Right atrium auricular region (tissue), 2 donors: ENCODE results near the gene DENND11. TPM values are rescaled to one million over a fixed set of nuclear protein-coding genes. Genes with fewer than 3 reads are reported as not detected.
A peak's percentile ranks its signal among the peaks of the same experiment; 100 is the strongest.

ENCODE experiments used
- DNase-seq: peaks from one replicate; pipeline ENCODE4 v3.0.0-alpha.2; 2019; ENCODE audit warnings: low spot score
- H3K27ac ChIP-seq, 2 donors: fragments of 200-600 bp; sonication (generic); 1 replicate in 1 of 2; 2 replicates in 1 of 2; pipeline ENCODE4 v1.5.1; 2016 to 2019
- H3K27me3 ChIP-seq, 2 donors: fragments of 200-600 bp; sonication (generic); one replicate each; pipeline versions ENCODE4 v1.5.1 to v1.6.0; 2017 to 2019
- H3K36me3 ChIP-seq: fragments of 200-600 bp; sonication (generic); one replicate; pipeline ENCODE4 v1.5.1; 2016
- H3K4me1 ChIP-seq, 2 donors: fragments of 200-600 bp; sonication (generic); one replicate each; pipeline versions ENCODE4 v1.5.1 to v1.6.0; 2017 to 2019
- H3K4me3 ChIP-seq, 2 donors: fragments of 200-600 bp; sonication (generic); 1 replicate in 1 of 2; 2 replicates in 1 of 2; pipeline ENCODE4 v1.5.1; 2017 to 2019; ENCODE audit warnings: mild to moderate bottlenecking in 1 of 2, moderate library complexity in 1 of 2
- H3K9me3 ChIP-seq, 2 donors: fragments of 200-600 bp; sonication (generic); one replicate each; pipeline ENCODE4 v1.5.1; 2019
- CTCF ChIP-seq, 2 donors: fragments of 200-600 bp; sonication (generic); IDR thresholded peaks; one replicate each; pipeline ENCODE4 v1.5.1; 2019; ENCODE audit warnings: antibody characterized with exemption in 2 of 2
- total RNA-seq, 2 donors: library from RNA; depleted of rRNA; stranded (reverse); fragments of >200 nt; gene quantifications; one replicate each; pipeline ENCODE4 v1.1.0, GENCODE V29; 2016

The DENND11 gene
- total RNA-seq, 2 donors from 2014 or later, result 6.5 to 10.6 TPM

DNA sequence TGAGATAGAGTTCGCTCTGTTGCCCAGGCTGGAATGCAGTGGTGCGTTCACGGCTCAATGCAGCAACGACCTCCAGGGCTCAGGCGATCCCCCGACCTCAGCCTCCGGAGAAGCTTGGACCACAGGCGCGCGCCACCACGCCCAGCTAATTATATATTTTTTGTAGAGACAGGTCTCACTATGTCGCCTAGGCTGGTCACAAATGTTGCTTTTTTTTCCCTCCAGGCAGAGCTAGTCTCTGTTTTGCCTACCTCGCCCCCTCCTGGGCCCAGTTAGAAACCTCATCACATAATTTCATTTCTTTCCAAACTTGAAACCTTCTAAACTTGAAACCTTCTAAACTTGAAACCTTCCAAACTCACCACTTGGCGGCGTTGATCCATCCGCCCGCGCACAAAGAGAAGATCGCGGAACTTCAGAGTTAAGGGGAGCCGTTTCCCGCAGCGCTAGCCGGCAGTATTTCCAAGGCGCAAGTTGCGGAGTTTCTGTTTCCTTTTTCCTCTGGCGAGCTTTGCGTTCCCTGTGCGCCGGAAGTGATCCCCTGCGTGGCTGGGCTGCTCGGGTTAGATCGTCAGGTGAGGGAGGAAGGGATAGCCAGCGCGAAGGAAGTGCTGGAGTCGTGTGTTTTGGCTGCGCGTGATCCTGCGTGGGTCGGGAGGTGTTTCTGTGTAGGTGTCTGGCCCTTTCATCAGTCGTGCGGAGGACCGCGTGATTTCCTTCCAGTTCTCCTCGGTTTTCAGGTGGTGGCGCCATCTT, 36.0 kb upstream of the DENND11 start, which contains the start of gene SSBP1:
TSS of gene SSBP1 (plus strand) at position 523 of the 756 bp plus-strand sequence. CDS start 809 bp downstream, outside the sequence.
- H3K27ac ChIP-seq, result peak within 1 kb of the TSS; percentile 77 to 87
- peak; percentile 67 to 79 for TF ChIP-seq CTCF (IDR thresholded peaks at IDR 0.05)
- peak; percentile 94 for DNase-seq
- no peaks in the 10 kb centered on the region for H3K9me3 ChIP-seq
- peaks cover 15% of the 10 kb centered on the region for H3K36me3 ChIP-seq
- peak within 1 kb of the TSS; percentile 73 to 77 for H3K4me3 ChIP-seq
- H3K4me1 ChIP-seq, result peaks cover 0 to 27% of the 10 kb centered on the region in 2 donors
- no peaks in the 10 kb centered on the region for H3K27me3 ChIP-seq

- Histone ChIP-seq H3K27me3 (no peaks in the 10 kb centered on the region), H3K27ac (peak overlapping the region; percentile 77 to 87), H3K9me3 (no peaks in the 10 kb centered on the region), H3K4me1 (peaks cover 0 to 27% of the 10 kb centered on the region in 2 donors), H3K36me3 (peaks cover 8% of the 10 kb centered on the region), H3K4me3 (peak overlapping the region; percentile 73 to 77)
- TF ChIP-seq CTCF (IDR thresholded peaks at IDR 0.05), result no peak
- no peak for DNase-seq
These were observed 35.3 kb upstream of the DENND11 start for GRCh38 chr7:141737118-141737835.

DNA sequence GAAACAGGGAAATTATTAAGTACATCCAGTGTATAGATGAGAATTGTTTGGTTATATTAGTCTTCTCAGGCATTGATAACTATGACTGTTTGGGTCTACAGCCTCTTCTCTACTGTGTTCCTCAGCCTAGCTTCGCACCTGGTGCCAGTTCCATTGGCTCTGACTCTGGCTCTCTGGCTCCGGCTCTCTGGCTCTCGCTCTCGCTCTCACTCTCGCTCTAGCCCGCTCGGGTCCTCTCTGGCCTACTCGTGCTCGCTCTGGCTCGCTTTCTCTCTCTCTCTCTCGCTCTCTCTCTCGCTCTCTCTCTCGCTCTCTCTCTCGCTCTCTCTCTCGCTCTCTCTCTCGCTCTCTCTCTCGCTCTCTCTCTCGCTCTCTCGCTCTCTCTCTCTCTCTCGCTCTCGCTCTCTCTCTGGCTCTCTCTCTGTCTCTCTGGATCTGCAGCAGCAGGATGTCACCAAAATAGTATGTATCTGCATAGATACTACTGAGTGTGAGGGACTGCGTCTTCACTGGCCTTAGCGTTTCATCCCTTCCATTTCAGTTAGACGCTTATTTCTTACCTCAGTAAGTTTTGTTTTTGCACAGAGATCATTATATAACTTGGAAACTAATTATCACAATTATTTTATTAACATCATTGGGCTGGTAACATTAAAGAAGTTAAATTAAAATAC, 29.6 kb upstream of the DENND11 start:
- H3K4me1 ChIP-seq, result no peaks in the 10 kb centered on the region
- no peaks in the 10 kb centered on the region for H3K9me3 ChIP-seq
- no peak overlapping the region for H3K27ac ChIP-seq
- peak in 1 of 2 donors; percentile 36 for TF ChIP-seq CTCF (IDR thresholded peaks at IDR 0.05)
- H3K27me3 ChIP-seq, result no peaks in the 10 kb centered on the region
- no peaks in the 10 kb centered on the region for H3K36me3 ChIP-seq
- H3K4me3 ChIP-seq, result no peak overlapping the region
- no peak for DNase-seq

DNA sequence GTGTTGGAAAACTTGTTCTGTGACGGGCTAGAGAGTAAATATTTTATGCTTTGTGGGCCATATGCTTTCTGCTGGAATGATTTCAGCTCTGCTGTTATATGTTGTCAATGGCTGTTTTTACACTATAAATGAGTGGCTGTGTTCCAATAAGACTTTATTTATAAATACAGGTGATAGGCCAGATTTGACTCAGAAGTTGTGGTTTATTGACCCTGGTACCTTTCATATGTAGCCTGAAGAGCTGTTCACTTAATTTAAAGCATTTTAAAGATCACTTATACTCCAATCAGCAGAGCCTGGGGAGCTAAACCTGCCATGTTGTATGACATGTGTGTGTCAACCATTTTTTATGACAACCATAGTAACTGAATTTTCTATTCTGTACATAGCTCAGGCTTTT, 27.1 kb upstream of the DENND11 start:
- TF ChIP-seq CTCF (IDR thresholded peaks at IDR 0.05), result no peak
- Histone ChIP-seq H3K4me3 (no peak overlapping the region), H3K36me3 (no peaks in the 10 kb centered on the region), H3K9me3 (no peaks in the 10 kb centered on the region), H3K4me1 (no peaks in the 10 kb centered on the region), H3K27ac (no peak overlapping the region), H3K27me3 (no peaks in the 10 kb centered on the region)
- DNase-seq, result no peak

GRCh38 chr7:141722529-141722928, 20.6 kb upstream of the DENND11 start:
- no peaks in the 10 kb centered on the region for H3K4me1 ChIP-seq
- no peaks in the 10 kb centered on the region for H3K9me3 ChIP-seq
- no peaks in the 10 kb centered on the region for H3K27me3 ChIP-seq
- no peaks in the 10 kb centered on the region for H3K36me3 ChIP-seq
- TF ChIP-seq CTCF (IDR thresholded peaks at IDR 0.05), result no peak
- no peak overlapping the region for H3K4me3 ChIP-seq
- H3K27ac ChIP-seq, result no peak overlapping the region
- no peak for DNase-seq
